Motor neuron (in vitro differentiated cells): ENCODE data around the gene ACTMAP. TPM values are rescaled to one million over a fixed set of nuclear protein-coding genes. Genes with fewer than 3 reads are reported as not detected.
"Not testable (repeated sequence)": the region's sequence is repeated elsewhere in the genome, so short reads cannot be mapped to it uniquely, and the experiment has no call there.

Experiments
- ATAC-seq, 8 experiments: fragments of 200-7000 bp; cut with Tn5 transposase; replicated peaks in 6 of 8; 2 replicates each; pipeline ENCODE4 v1.8.0; 2021; ENCODE audit warnings: mild to moderate bottlenecking in 8 of 8, moderate library complexity in 8 of 8
- H3K27ac ChIP-seq, 2 donors: fragments of 250-450 bp; sonication (Bioruptor Pico); 2 replicates each; pipeline ENCODE4 v1.9.0; 2021; ENCODE audit warnings: antibody characterized with exemption in 2 of 2, mild to moderate bottlenecking in 2 of 2, moderate library complexity in 1 of 2
- H3K4me1 ChIP-seq, 2 donors: fragments of 250-450 bp; sonication (Bioruptor Pico); replicated peaks in 1 of 2; 2 replicates each; pipeline ENCODE4 v1.6.1; 2021; ENCODE audit warnings: antibody characterized with exemption in 2 of 2, mild to moderate bottlenecking in 2 of 2, moderate library complexity in 1 of 2
- H3K4me3 ChIP-seq, 5 donors: fragments of 250-450 bp; sonication (Bioruptor Pico); 2 replicates each; pipeline ENCODE4 v1.9.0; 2021; ENCODE audit warnings: antibody characterized with exemption in 5 of 5, mild to moderate bottlenecking in 5 of 5, moderate library complexity in 4 of 5
- WGBS, 10 experiments: fragments of 450-650 bp; shearing (Covaris generic); methylation state at CpG; one replicate each; pipeline ENCODE4 v1.0.0; 2022; 5-methylcytosine and 5-hydroxymethylcytosine counted together
- in situ Hi-C, 9 experiments: fragments of 400-800 bp; cut with MboI; loops; one replicate each; pipeline ENCODE4 v1.15.0; 2021; ENCODE audit warnings: low sequenced_read_pairs in 9 of 9, low pct_unique_long_range_greater_than_20kb in 2 of 9; ENCODE audit not compliant: unreplicated experiment in 9 of 9
- total RNA-seq, 8 experiments: library from RNA; unstranded; fragments of 300-600 nt; gene quantifications; 2 replicates each; pipeline versions ENCODE4 v1.2.3 to v1.2.4, GENCODE V29; 2022

ACTMAP gene
- total RNA-seq, 8 experiments from 2014 or later = 2.4 to 12.6 (median 3.8) TPM

- Histone ChIP-seq H3K27ac (no peak overlapping the region), H3K4me1 (no peaks in the 10 kb centered on the region), H3K4me3 (no peak overlapping the region)
- ATAC-seq = no peak
- 80% methylated on average over 1 of the region's 14 CpGs; no CpG with 5 or more reads in 9 of the 10 experiments for WGBS, 10 experiments
- in situ Hi-C loops = no loop called here
Measured at GRCh38 chr19:40783711-40784110, 33.4 kb upstream of the ACTMAP start.

DNA sequence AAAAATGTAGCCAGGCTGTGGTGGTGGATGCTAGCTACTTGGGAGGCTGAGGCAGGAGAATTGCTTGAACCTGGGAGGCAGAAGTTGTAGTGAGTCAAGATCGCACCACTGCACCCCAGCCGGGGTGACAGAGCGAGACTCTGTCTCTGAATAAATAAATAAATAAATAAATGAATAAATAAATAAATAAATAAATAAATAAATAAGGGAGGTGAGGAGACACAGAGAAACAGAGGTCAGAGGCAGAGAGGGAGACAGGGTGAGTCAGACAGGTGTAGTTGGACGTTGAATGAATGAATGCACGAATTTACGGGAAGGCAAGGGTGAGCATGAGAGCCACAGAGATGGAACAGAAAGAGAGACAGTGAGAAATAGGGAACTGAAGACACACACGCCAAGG is 30.9 kb upstream of the ACTMAP start:
- no peak for ATAC-seq
- Histone ChIP-seq H3K4me3 (no peak overlapping the region), H3K4me1 (peaks cover 4% of the 10 kb centered on the region in 2 donors), H3K27ac (no peak overlapping the region)
- in situ Hi-C loops = no loop called here
- WGBS, 10 experiments = 88 to 100% (median 94%) methylated on average over 1 to 7 of the region's 7 CpGs; no CpG with 5 or more reads in 2 of the 10 experiments

- ATAC-seq = no peak
- peaks cover 4% of the 10 kb centered on the region in 2 donors for H3K4me1 ChIP-seq
- WGBS, 10 experiments = 86 to 100% (median 97%) methylated on average over 1 to 5 of the region's 5 CpGs
- in situ Hi-C loops = no loop called here
- H3K4me3 ChIP-seq = no peak overlapping the region
- no peak overlapping the region for H3K27ac ChIP-seq
Measured at GRCh38 chr19:40780582-40780981, 30.3 kb upstream of the ACTMAP start.

DNA sequence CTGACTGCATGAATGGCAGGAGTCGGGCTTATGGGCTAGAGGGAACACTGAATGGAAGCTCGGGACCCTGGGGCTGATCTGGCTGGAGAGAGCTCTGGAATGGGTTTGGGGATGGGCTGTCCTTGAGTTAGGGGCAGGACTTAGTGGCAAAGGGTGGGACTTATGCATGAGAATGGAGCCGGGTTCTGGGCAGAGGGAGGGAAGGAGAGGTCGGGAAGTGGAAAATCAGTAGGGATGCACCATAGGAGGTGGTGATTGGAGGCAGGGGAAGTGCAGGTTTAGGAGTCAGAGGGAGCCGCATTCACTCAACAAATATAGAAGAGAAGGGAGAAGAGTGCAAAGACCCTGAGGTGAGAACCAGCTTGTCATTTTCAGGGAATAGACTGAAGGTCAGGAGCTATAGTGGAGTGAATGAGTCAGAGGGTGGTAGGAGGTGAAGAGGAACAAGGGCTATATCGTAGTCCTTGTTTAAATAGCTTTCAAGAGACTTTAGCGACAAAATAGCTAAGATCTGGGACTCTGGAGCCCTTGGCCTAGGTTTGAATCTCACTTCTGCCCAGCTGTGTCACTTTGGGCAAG is 28.5 kb upstream of the ACTMAP start:
- H3K27ac ChIP-seq = peak overlapping the region; percentile 91 to 92
- peaks cover 4% of the 10 kb centered on the region in 2 donors for H3K4me1 ChIP-seq
- in situ Hi-C loops = no loop called here
- WGBS, 10 experiments = 0 to 38% (median 0%) methylated on average over 1 to 4 of the region's 7 CpGs; no CpG with 5 or more reads in 2 of the 10 experiments
- ATAC-seq = peak in 2 of 8 experiments; percentile 0 to 60
- H3K4me3 ChIP-seq = peak overlapping the region; percentile 56 to 65 (median 64)

- Histone ChIP-seq H3K4me1 (peaks cover 4% of the 10 kb centered on the region in 2 donors), H3K4me3 (peak within 1 kb of the TSS; percentile 56 to 65 (median 64)), H3K27ac (peak within 1 kb of the TSS; percentile 98 to 100)
- 0 to 3% (median 0%) methylated on average over 1 to 15 of the region's 56 CpGs; no CpG with 5 or more reads in 5 of the 10 experiments for WGBS, 10 experiments
- ATAC-seq = peak; percentile 79 to 85 (median 82)
- in situ Hi-C loops = no loop called here
Measured at GRCh38 chr19:40777937-40778705, 27.8 kb upstream of the ACTMAP start, which contains the start of gene RAB4B. Gene RAB4B, plus strand, starts transcription at chr19:40778247. Its CDS starts 129 bp downstream, at chr19:40778376.

DNA sequence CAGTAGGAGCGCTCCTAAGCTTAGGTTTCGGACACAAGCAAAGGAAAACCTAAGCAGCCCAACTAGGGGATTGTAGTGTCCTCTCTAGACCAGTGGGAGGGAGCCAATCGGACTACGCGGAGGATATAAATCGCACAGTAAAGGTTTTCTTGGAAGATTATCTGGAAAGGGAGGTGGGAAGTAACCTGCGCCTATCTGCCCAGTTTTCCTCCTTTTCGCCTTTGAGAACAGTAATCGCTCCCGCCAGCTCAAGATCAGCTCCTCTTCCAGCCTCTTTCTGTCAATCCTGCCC is 27.3 kb upstream of the ACTMAP start:
- in situ Hi-C loops = no loop called here
- Histone ChIP-seq H3K4me1 (peaks cover 4% of the 10 kb centered on the region in 2 donors), H3K27ac (peak overlapping the region; percentile 98 to 100), H3K4me3 (peak overlapping the region; percentile 38 to 65 (median 53))
- whole genome bisulfite sequencing, 10 experiments = 0 to 17% (median 0%) methylated on average over 1 to 7 of the region's 10 CpGs; no CpG with 5 or more reads in 4 of the 10 experiments
- ATAC-seq = no peak

GRCh38 chr19:40776932-40777644 is 26.8 kb upstream of the ACTMAP start:
- 0 to 40% (median 27%) methylated on average over 2 to 6 of the region's 13 CpGs; no CpG with 5 or more reads in 3 of the 10 experiments for WGBS, 10 experiments
- H3K4me1 ChIP-seq = peaks cover 4% of the 10 kb centered on the region in 2 donors
- H3K4me3 ChIP-seq = peak overlapping the region; percentile 38 to 65 (median 53)
- peak; percentile 60 to 70 (median 62) for ATAC-seq
- peak overlapping the region; percentile 98 to 100 for H3K27ac ChIP-seq
- in situ Hi-C loops = no loop called here

DNA sequence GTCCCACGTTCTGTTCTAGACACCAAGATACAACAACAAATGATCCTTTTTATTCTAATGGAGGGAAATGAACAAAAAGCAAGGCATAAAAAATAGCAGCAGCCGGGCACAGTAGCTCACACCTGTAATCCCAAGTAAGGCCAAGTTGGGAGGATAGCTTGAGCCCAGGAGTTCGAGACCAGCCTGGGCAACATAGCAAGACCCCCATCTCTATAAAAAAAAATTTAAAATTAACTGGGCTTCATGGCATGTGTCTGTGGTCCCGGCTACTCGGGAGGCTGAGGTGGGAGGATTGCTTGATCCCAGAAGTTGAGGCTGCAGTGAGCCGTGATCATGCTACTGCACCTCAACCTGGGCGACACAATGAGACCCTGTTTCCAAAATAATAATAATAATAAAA is 26.1 kb upstream of the ACTMAP start:
- Histone ChIP-seq H3K4me1 (peaks cover 4% of the 10 kb centered on the region in 2 donors), H3K4me3 (no peak overlapping the region), H3K27ac (peak overlapping the region in 1 of 2 donors; percentile 100)
- in situ Hi-C loops = no loop called here
- WGBS, 10 experiments = 50 to 100% (median 81%) methylated on average over 1 to 5 of the region's 7 CpGs; no CpG with 5 or more reads in 2 of the 10 experiments
- ATAC-seq = no peak

DNA sequence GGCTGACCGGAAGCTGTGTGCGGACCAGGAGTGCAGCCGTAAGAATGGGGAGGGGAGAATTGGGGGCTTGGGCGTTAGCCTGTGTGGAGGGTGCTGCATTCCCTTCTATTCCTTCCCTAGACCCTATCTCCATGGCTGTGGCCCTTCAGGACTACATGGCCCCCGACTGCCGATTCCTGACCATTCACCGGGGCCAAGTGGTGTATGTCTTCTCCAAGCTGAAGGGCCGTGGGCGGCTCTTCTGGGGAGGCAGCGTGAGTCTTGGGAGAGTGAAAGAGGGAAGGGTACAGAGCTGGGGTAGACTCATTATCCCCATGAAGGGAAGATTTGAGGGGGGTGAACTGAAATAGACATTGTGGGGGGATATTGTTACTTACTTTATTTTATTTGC is 25.4 kb upstream of the ACTMAP start:
- Histone ChIP-seq H3K27ac (no peak overlapping the region), H3K4me1 (peaks cover 4% of the 10 kb centered on the region in 2 donors), H3K4me3 (no peak overlapping the region)
- in situ Hi-C loops = no loop called here
- no peak for ATAC-seq
- 67 to 100% (median 88%) methylated on average over 1 to 9 of the region's 10 CpGs; no CpG with 5 or more reads in 5 of the 10 experiments for WGBS, 10 experiments

GRCh38 chr19:40774916-40775631 is 24.8 kb upstream of the ACTMAP start, which contains the start of gene MIA:
Gene MIA, plus strand, starts transcription at chr19:40775521. Its CDS starts 22 bp downstream, at chr19:40775543.
- 61 to 100% (median 90%) methylated on average over 1 to 5 of the region's 9 CpGs; no CpG with 5 or more reads in 5 of the 10 experiments for WGBS, 10 experiments
- Histone ChIP-seq H3K4me3 (no peak within 1 kb of the TSS), H3K27ac (no peak within 1 kb of the TSS), H3K4me1 (peaks cover 4% of the 10 kb centered on the region in 2 donors)
- ATAC-seq = no peak
- in situ Hi-C loops = no loop called here

- peak in 3 of 8 experiments; percentile 9 to 48 (median 42) for ATAC-seq
- in situ Hi-C loops, H3K4me1 ChIP-seq, H3K4me3 ChIP-seq, H3K27ac ChIP-seq: not testable (repeated sequence)
- WGBS, 10 experiments = 75 to 100% (median 92%) methylated on average over 2 to 10 of the region's 10 CpGs; no CpG with 5 or more reads in 1 of the 10 experiments
Measured at GRCh38 chr19:40771101-40771862, 21.0 kb upstream of the ACTMAP start.

- no peaks in the 10 kb centered on the region for H3K4me1 ChIP-seq
- no peak overlapping the region for H3K27ac ChIP-seq
- no peak overlapping the region for H3K4me3 ChIP-seq
- 25 to 100% (median 80%) methylated on average over 1 to 4 of the region's 5 CpGs; no CpG with 5 or more reads in 3 of the 10 experiments for WGBS, 10 experiments
- no peak for ATAC-seq
- in situ Hi-C loops = no loop called here
Measured at GRCh38 chr19:40768869-40769268, 18.6 kb upstream of the ACTMAP start.
